Osteoblast (primary cell): ENCODE results near the gene VAV2. TPM values are rescaled to one million over a fixed set of nuclear protein-coding genes. Genes with fewer than 3 reads are reported as not detected.

Source experiments
- DNase-seq: peaks from one replicate; pipeline ENCODE4 v3.0.0; 2011; ENCODE audit warnings: low spot score, mixed read lengths; ENCODE audit not compliant: insufficient read length; ENCODE audit errors: missing footprints
- H2AFZ ChIP-seq: 2 replicates; pipeline ENCODE4 v1.6.0; 2011; ENCODE audit warnings: mild to moderate bottlenecking, low read length
- H3K27ac ChIP-seq: 2 replicates; pipeline ENCODE4 v1.5.1; 2011; ENCODE audit warnings: mild to moderate bottlenecking, low read depth, low read length, moderate library complexity
- H3K27me3 ChIP-seq: 2 replicates; pipeline ENCODE4 v1.6.0; 2012; ENCODE audit warnings: mild to moderate bottlenecking, control low read depth, inconsistent platforms, low read length, moderate library complexity; ENCODE audit not compliant: insufficient read depth
- H3K36me3 ChIP-seq: 2 replicates; pipeline ENCODE4 v1.5.1; 2011; ENCODE audit warnings: mild to moderate bottlenecking, low read length, control low read depth, moderate library complexity; ENCODE audit not compliant: insufficient read depth
- H3K4me1 ChIP-seq: 2 replicates; pipeline ENCODE4 v1.5.1; 2011; ENCODE audit warnings: mild to moderate bottlenecking, low read length, control low read depth, moderate library complexity; ENCODE audit not compliant: insufficient read depth
- H3K4me2 ChIP-seq: 2 replicates; pipeline ENCODE4 v1.6.0; 2011; ENCODE audit warnings: mild to moderate bottlenecking, low read length; ENCODE audit not compliant: insufficient read depth
- H3K4me3 ChIP-seq: fragments of 200-600 bp; sonication (generic); 3 replicates; pipeline ENCODE4 v1.5.1; 2012; ENCODE audit warnings: mild to moderate bottlenecking, low read length, inconsistent platforms; ENCODE audit not compliant: insufficient read depth
- H3K79me2 ChIP-seq: 2 replicates; pipeline ENCODE4 v1.6.0; 2012; ENCODE audit warnings: mild to moderate bottlenecking, low read length, control low read depth, inconsistent platforms; ENCODE audit not compliant: insufficient read depth
- H3K9me3 ChIP-seq: 2 replicates; pipeline ENCODE4 v1.5.1; 2011; ENCODE audit warnings: low read depth, low read length, control low read depth
- H4K20me1 ChIP-seq: 2 replicates; pipeline ENCODE4 v1.6.0; 2012; ENCODE audit warnings: mild to moderate bottlenecking, low read length, control low read depth; ENCODE audit not compliant: insufficient read depth
- total RNA-seq: library from RNA; depleted of rRNA; stranded (reverse); fragments of >200 nt; gene quantifications from 2 replicates; pipeline ENCODE4 v1.2.3, GENCODE V29; 2012
- TF ChIP-seq, protein P1 (sequence below): IDR thresholded peaks from 2 replicates; pipeline ENCODE4 v1.5.1; 2011; ENCODE audit warnings: mild to moderate bottlenecking, low read depth, low read length, moderate library complexity; ENCODE audit errors: extremely low read depth

Gene VAV2
- total RNA-seq, 1 donor: 8.0 TPM

DNA sequence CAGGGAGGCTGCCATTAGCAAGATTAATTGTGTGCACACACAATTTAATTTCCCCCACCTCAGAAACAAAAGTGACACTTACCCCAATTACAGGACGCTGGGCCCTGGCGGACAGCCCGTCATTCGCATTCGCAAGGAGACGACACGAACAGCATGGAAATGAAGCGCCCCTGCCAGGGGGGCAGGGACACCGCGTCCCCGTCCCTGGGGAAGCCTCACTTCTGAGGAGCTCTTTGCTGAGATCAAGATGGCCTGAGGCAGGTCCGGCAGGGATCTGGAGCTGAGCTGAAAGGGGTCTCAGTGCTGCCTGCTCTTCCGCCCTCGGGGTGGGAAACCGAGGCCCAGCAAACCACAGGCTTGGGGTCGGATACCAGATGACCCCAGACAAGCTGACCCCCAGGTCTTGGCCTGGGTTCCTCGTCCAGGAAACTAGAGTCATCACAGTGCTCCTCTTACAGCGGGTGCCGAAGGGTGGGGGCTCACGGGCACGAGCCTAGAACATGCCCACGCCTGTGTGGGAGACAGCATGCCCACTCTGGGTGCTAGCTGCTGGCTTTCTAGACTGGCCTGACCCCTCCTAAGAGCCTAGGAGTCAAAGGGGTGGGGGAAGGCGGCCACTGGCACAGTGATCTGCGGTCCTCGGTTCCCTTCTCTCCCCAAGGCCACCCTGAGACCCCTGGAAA, 103.2 kb downstream of the VAV2 start:
- peaks cover 54% of the 10 kb centered on the region for H4K20me1 ChIP-seq
- no peak overlapping the region for H2AFZ ChIP-seq
- peaks cover 55% of the 10 kb centered on the region for H3K79me2 ChIP-seq
- H3K27ac ChIP-seq: peak overlapping the region; percentile 28
- no peaks in the 10 kb centered on the region for H3K9me3 ChIP-seq
- peaks cover 11% of the 10 kb centered on the region for H3K4me1 ChIP-seq
- H3K27me3 ChIP-seq: no peaks in the 10 kb centered on the region
- no peak overlapping the region for H3K4me2 ChIP-seq
- TF ChIP-seq, protein P1, sequence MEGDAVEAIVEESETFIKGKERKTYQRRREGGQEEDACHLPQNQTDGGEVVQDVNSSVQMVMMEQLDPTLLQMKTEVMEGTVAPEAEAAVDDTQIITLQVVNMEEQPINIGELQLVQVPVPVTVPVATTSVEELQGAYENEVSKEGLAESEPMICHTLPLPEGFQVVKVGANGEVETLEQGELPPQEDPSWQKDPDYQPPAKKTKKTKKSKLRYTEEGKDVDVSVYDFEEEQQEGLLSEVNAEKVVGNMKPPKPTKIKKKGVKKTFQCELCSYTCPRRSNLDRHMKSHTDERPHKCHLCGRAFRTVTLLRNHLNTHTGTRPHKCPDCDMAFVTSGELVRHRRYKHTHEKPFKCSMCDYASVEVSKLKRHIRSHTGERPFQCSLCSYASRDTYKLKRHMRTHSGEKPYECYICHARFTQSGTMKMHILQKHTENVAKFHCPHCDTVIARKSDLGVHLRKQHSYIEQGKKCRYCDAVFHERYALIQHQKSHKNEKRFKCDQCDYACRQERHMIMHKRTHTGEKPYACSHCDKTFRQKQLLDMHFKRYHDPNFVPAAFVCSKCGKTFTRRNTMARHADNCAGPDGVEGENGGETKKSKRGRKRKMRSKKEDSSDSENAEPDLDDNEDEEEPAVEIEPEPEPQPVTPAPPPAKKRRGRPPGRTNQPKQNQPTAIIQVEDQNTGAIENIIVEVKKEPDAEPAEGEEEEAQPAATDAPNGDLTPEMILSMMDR: no peak
- H3K36me3 ChIP-seq: no peaks in the 10 kb centered on the region
- H3K4me3 ChIP-seq: no peak overlapping the region
- DNase-seq: no peak

DNA sequence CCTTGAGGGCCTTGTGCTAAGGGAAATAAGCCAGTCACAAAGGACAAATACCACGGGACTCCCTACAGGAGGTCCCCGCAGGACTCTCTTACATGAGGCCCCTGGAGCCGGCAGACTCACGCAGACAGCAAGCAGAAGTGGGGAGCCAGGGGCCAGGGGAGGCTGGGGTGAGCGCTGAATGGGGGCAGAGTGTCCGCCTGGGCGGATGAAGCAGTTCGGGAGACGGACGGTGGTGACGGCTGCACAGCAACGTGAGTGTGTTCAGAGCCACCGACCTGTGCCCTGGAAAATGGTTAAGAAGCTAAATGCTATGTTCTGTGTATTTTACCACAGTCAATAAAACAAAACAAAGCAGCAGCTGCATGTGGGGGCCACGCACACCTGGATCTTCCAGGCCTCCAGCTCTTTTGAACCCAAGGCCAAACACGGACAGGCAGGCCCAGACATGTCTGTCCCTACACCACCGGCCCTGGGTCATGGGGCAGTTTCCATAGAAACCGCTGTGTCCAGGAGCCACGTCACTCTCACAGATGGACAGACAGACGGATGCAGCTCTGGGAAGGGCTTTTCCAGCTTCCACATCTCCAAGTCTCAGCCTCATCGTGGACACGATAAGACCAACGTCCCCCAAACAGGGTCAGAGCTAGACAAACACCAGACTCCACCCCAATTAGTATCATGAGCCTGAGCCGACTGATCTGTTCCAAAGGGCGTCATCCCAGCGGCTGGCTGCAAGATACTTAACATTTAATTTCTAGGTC, 103.9 kb downstream of the VAV2 start:
- peaks cover 57% of the 10 kb centered on the region for H4K20me1 ChIP-seq
- no peak overlapping the region for H2AFZ ChIP-seq
- H3K4me3 ChIP-seq: no peak overlapping the region
- no peaks in the 10 kb centered on the region for H3K36me3 ChIP-seq
- peaks cover 11% of the 10 kb centered on the region for H3K4me1 ChIP-seq
- H3K27me3 ChIP-seq: no peaks in the 10 kb centered on the region
- DNase-seq: no peak
- H3K9me3 ChIP-seq: no peaks in the 10 kb centered on the region
- H3K79me2 ChIP-seq: peaks cover 60% of the 10 kb centered on the region
- no peak overlapping the region for H3K27ac ChIP-seq
- TF ChIP-seq, protein P1: no peak
- H3K4me2 ChIP-seq: no peak overlapping the region

DNA sequence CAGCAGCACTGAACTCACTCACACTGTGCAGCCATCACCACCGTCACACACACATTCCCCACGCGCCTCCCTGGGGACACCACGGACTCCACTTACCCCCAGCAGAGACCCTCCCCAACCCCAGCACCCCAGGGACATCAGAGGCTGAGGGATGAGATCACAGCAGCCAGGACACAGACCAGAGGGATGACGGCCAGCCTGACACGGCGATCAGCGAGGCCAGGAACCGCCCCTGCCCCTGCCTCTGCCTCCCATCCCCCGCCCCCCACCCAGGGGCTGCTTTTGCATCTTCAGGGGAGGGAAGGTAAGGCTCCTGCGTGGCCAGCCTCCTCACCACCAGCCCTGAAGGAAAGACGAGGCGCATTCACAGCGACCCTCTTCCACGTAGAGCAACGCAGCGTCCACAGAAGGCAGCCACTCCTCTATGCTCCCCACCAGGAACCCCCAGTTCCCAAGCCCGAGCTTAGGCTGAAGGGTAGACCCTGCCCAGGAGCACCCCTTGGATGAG, 104.5 kb downstream of the VAV2 start:
- no peak for DNase-seq
- Histone ChIP-seq H2AFZ (no peak overlapping the region), H3K27me3 (no peaks in the 10 kb centered on the region), H3K4me2 (no peak overlapping the region), H3K4me3 (no peak overlapping the region), H4K20me1 (peaks cover 52% of the 10 kb centered on the region), H3K79me2 (peaks cover 66% of the 10 kb centered on the region), H3K4me1 (peaks cover 11% of the 10 kb centered on the region), H3K9me3 (no peaks in the 10 kb centered on the region), H3K27ac (no peak overlapping the region), H3K36me3 (no peaks in the 10 kb centered on the region)
- TF ChIP-seq, protein P1: no peak
